ENCODE results near the gene CCDC7.
"Not testable (repeated sequence)": the region's sequence is repeated elsewhere in the genome, so short reads cannot be mapped to it uniquely, and the experiment has no call there.

CCDC7 gene

DNA sequence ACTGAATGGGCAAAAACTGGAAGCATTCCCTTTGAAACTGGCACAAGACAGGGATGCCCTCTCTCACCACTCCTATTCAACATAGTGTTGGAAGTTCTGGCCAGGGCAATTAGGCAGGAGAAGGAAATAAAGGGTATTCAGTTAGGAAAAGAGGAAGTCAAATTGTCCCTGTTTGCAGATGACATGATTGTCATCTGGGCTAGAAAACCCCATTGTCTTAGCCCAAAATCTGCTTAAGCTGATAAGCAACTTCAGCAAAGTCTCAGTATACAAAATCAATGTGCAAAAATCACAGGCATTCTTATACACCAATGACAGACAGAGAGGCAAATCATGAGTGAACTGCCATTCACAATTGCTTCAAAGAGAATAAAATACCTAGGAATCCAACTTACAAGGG lies 116.8 kb downstream of the CCDC7 start:
- not testable (repeated sequence) for DNase-seq (ENCODE audit: low spot score)

DNA sequence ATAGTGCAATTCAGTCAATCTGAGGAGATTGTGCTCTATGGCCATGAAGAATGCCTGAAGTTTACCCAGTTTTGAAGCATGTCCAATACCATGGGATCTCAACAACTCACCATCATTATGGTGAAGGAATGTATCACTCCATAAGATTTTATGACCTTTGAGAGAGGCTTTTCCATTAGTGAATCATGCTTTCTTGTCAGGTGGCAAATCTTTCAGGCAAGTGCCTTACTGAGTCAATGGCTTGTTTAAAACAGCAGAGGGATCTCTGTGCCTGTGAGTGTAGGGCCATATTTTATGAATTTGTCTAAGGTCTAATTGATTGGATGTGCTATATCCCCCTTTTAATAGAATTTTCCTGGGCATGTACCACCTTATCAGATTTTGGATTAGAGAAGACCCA lies 131.5 kb downstream of the CCDC7 start:
- no peak for DNase-seq (ENCODE audit: low spot score)

GRCh38 chr10:32582946-32583345 lies 137.0 kb downstream of the CCDC7 start:
- DNase-seq (ENCODE audit: low spot score) = no peak

GRCh38 chr10:32598022-32598421 lies 152.1 kb downstream of the CCDC7 start:
- DNase-seq (ENCODE audit: low spot score) = not testable (repeated sequence)

- DNase-seq (ENCODE audit: low spot score) = no peak
Measured at GRCh38 chr10:32600317-32600716, 154.4 kb downstream of the CCDC7 start.

GRCh38 chr10:32601562-32601961 lies 155.6 kb downstream of the CCDC7 start:
- DNase-seq (ENCODE audit: low spot score) = not testable (repeated sequence)

DNA sequence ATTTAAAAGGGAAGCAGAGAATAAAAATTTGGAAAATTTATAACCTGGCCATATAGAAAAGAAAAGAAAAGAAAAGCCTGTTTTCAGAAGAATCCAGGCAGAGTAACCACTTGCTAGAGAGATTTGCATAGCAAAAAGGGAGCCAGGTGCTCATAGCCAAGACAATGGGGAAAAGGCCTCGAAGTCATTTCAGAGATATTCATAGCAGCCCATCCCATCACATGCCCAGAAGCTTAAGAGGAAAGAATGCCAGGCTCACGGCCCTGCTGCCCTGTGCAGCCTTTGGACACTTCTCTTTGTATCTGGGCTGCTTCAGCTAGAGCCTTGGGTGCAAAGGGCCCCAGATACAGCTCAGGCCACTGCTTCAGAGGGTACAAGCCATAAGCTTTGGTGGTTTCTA lies 159.8 kb downstream of the CCDC7 start:
- no peak for DNase-seq (ENCODE audit: low spot score)

GRCh38 chr10:32610543-32610942 lies 164.6 kb downstream of the CCDC7 start:
- DNase-seq (ENCODE audit: low spot score) = not testable (repeated sequence)

DNA sequence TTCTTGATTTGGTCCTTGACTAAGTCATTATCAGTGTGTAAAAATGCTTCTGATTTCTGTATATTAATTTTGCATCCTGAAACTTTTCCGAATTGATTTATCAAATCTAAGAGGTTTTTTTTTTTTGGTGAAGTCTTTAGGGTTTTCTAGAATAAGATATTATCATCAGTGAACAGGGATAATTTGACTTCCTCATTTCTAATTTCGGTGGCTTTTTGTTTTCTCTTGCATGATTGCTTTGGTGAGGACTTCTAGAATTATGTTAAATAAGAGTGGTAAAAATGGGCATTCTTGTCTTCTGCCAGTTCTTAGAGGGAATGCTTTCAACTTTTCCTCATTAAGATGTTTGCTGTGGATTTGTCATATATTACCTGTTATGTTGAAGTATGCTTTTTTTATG lies 170.5 kb downstream of the CCDC7 start:
- no peak for DNase-seq (ENCODE audit: low spot score)

- DNase-seq (ENCODE audit: low spot score) = no peak
Measured at GRCh38 chr10:32618482-32618881, 172.5 kb downstream of the CCDC7 start.

GRCh38 chr10:32621969-32622368 lies 176.0 kb downstream of the CCDC7 start:
- DNase-seq (ENCODE audit: low spot score) = no peak

DNA sequence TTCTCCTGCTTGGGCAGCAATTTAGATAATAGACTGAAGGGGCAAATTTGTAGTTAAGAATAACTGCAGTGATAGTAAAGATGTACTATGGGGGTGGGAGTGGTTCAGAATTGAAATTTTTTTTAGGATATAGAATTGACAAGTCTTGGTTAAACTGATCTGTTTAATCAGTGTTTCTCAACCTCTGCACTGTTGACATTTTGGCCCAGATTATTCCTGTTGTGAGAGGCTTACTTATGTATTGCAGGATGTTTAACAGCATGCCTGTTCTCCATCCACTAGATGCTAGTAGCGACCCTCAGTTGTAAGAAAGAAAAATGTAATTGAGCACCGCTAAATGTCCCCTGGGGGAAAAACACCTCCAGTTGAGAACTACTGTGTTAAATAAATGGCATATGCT lies 176.5 kb downstream of the CCDC7 start:
- no peak for DNase-seq (ENCODE audit: low spot score)

DNA sequence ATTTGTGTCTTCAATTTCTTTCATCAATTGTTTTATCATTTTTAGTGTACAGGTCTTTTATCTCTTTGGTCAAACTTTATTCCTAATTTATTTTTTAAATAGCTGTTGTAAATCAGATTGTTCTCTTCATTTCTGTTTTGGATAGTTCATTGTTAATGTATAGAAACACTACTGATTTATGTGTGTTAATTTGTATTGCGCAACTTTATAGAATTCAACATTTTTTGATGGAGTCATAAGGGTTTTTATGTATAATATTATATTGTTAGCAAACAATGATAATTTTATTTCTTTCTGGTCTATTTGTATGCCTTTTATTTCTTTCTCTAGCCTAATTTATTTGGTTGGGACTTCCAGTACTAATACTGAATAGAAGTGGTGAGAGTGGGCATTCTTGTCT lies 181.2 kb downstream of the CCDC7 start:
- DNase-seq (ENCODE audit: low spot score) = no peak

GRCh38 chr10:32629910-32630309 lies 184.0 kb downstream of the CCDC7 start:
- DNase-seq (ENCODE audit: low spot score) = no peak

- DNase-seq (ENCODE audit: low spot score) = no peak
Measured at GRCh38 chr10:32646535-32646934, 200.6 kb downstream of the CCDC7 start.

GRCh38 chr10:32650246-32650655 lies 204.3 kb downstream of the CCDC7 start:
- peak; percentile 28 for DNase-seq (ENCODE audit: low spot score)

DNA sequence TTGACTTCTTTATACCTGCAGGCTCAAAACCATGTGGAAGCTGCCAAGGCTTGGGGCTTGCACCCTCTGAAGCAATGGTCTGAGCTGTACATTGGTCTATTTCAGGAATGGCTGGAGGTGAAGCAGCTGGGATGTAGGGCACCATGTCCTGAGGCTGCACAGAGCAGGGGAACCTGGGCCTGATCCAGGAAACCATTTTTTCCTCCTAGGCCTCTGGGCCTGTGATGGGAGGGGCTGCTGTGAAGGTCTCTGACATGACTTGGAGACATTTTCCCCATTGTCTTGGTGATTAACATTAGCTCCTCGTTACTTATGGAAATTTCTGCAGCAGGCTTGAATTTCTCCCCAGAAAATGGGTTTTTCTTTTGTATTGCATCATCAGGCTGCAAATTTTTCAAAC lies 211.5 kb downstream of the CCDC7 start:
- DNase-seq (ENCODE audit: low spot score) = not testable (repeated sequence)

GRCh38 chr10:32661346-32661745 lies 215.4 kb downstream of the CCDC7 start:
- no peak for DNase-seq (ENCODE audit: low spot score)

DNA sequence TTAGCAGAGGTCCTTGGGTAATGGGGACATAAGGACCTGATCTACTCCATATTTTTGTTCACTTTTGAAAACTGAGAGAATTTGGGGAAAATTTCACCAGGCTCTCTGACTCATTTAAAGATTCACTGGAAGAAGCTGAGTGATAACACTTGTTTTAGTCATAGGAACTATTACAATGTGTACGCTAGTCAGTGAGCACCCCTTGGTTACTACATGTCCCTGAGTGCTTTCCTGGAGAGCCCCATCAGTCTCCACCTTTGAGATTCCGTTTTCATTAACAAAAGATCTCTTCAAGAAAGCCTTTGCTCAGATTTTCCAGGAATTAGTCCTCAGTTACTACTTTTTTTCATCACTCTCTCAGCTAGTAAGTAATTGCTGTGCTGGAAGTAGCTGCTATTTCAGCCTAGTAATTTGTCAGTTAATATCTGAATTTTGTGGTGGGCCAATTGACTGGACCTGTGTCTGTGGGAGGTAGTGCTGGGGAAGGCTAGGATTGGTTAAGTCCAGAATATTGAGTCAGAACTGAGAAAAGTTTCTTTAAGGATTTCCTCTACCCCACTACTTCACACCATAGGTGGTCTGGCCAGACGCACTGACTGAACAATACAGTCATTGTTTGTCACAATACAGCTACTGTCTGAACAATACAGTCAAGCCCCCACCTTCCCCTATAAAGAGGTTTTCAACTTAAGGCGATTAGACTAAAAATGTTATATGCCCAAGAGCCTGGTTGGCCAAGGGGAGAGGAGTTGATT lies 235.0 kb downstream of the CCDC7 start:
- peak; percentile 18 for DNase-seq (ENCODE audit: low spot score)

DNA sequence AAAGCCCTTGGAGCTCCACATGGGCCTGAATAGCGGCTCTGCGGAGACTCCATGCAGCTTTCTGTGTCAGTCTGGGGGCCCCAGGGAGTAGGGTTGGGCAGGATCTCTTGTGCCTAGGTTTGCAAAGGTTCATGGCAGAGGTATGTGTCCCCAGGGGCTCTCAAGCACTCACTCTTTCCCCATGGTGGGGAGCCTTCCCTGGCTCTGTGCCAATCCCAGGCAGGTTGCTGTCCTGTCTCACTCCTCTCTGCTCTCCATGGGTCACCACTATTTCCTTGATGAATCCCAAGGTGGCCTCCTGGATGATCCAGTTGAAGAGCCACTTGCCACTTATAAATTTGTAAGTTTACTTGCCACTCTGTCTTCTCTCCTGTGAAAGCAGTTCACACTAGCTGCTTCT lies 238.4 kb downstream of the CCDC7 start:
- DNase-seq (ENCODE audit: low spot score) = no peak

GRCh38 chr10:32687116-32687515 lies 241.2 kb downstream of the CCDC7 start:
- no peak for DNase-seq (ENCODE audit: low spot score)

DNA sequence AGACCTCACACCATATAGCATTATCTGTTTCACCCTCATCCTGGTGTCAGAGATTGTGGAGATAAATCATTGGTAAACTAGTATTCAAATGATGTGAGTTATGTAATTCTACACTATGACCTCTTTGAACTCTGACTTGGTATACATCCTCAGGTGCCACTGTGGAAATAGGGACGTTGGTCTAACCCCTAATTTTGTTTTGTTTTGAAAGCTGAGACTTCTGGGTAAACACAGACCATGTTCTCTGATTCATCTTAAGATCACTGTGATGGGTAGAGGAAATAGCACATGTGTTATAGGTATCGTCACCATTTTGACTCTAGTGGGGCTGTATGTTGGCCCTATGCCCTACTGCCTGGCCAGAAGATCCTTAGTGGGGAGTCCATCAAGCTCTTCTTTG lies 241.6 kb downstream of the CCDC7 start:
- DNase-seq (ENCODE audit: low spot score) = no peak

DNA sequence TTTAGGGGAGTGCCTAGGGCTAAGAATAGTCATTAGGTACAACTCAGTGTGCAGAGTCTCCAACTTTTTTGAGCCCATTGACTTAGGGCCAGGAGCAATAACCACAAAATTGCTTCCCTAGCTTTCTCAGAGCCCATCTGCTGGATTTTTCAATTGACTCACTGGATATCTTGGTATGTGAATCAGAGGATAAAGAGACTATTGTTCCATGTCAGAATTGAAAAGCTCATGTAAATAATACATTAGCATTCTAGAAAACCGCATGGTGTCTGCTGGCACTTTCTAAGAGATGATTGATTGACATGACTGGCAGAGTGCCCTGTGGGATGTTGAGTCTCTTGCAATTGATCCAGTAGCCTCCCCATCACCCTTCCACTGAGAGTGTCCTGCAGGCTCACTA lies 246.2 kb downstream of the CCDC7 start:
- peak; percentile 88 for DNase-seq (ENCODE audit: low spot score)

GRCh38 chr10:32693441-32693979 lies 247.6 kb downstream of the CCDC7 start:
- DNase-seq (ENCODE audit: low spot score) = no peak
